GM11168 (cell line): ENCODE results near the gene TP53.

Source experiments
- in situ Hi-C: fragments of 300-500 bp; cut with MboI; formaldehyde crosslinking; loops from one replicate; pipeline ENCODE4 v1.12.0; 2022; ENCODE audit warnings: low sequenced_read_pairs; ENCODE audit not compliant: unreplicated experiment

Gene TP53

DNA sequence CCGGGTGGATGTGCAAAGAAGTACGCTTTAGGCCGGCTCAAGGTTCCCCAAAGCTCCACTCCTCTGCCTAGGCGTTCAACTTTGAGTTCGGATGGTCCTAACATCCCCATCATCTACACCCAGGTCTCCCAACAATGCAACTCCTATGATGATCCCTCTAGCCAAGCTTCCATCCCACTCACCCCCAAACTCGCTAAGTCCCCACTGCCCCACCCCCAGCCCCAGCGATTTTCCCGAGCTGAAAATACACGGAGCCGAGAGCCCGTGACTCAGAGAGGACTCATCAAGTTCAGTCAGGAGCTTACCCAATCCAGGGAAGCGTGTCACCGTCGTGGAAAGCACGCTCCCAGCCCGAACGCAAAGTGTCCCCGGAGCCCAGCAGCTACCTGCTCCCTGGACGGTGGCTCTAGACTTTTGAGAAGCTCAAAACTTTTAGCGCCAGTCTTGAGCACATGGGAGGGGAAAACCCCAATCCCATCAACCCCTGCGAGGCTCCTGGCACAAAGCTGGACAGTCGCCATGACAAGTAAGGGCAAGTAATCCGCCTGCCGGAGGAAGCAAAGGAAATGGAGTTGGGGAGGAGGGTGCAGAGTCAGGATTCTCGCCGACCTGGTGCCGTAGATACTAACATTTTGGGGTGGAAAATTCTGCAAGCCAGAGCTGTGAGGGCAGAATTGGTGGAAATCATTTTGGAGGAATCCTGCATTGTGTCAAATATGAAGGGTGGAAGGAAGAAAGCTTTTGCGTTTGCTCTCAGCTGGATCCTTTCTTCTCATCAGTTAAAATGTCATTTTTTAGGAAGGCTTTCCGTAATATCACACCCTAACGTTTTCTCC, at the start of gene TP53:
TP53 (minus strand) TSS at position 419 of the 836 bp plus-strand sequence. CDS start 10,896 bp downstream, outside the sequence.
- in situ Hi-C loops = no loop called here

DNA sequence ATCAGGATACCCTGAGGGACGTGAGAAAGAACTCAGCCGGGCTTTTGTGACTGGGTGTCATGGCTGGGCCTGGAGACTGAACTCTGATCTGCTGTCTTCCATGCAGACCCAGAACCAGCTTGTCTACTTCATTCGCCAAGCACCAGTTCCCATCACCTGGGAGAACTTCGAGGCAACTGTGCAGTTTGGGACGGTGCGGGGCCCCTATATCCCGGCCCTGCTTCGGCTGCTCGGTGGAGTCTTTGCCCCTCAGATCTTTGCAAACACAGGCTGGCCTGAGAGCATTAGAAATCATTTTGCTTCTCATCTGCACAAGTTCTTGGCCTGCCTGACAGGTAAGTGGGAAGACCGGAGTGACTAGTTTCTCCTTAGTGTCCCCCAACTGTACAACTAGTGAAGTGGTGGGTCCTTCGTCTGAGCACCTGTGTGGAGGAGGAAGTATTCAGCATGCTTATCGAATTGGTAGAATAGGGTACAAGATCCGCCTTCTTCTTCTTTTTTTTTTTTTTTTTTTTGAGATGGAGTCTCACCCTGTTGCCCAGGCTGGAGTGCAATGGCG, 45.8 kb upstream of the TP53 start:
- in situ Hi-C loops = no loop called here

DNA sequence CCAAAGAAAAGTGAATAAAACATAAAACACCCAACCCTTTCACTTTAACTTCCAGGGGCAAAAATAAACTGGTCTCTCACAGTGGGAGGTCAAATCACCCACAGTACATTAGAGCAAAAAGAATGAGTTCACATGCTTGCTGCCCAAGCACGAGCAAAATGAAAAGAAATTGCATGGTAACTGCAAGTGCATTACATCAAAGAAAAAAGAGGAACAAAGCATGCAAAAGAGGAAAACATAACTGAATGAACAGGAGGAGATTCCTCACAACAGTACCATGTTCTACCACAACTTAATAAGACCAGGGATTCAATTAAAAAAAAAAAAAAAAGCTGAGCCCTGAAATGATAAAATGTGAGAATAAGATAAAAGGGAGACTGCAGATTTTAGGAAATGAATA, 42.5 kb upstream of the TP53 start:
- in situ Hi-C loops = no loop called here

DNA sequence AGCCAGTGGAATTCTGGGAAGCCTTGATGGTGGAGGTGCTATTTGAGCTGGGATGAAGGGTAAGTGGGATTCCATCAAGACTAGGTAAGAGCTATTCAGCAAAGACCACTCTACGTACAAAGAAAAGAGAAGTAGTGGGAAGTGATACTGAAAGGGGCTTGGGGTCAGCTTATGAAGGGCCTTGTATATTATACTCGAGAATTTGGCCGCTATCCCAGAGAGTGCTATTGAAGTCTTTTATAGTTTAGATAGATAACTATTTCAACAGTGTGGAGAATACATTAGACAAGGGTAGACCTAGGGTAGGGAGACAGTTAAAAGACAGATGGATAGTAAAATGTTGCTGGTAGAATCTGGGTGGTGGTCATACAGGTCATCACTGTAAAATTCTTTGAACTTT, 40.6 kb upstream of the TP53 start:
- in situ Hi-C loops = no loop called here

DNA sequence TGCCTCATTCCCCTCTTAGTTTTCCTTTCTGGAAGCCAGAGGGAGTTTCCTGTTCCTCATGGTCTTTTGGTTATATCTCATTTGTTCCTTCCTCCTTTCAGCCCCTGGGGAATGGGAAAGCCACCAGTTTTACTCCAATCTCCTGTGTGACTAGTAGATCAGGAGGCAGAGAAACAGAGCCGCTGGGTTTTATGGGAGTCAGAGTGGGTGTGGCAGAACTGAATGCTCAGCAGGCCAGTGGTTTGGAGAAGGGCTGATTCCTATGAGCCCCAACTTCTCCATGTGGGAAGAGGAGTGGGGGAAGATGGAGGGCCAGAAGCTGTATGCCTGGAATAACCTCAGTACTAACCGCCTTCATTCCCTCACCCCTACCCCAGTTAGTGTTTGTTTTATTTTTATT, 34.3 kb upstream of the TP53 start:
- in situ Hi-C loops = no loop called here

DNA sequence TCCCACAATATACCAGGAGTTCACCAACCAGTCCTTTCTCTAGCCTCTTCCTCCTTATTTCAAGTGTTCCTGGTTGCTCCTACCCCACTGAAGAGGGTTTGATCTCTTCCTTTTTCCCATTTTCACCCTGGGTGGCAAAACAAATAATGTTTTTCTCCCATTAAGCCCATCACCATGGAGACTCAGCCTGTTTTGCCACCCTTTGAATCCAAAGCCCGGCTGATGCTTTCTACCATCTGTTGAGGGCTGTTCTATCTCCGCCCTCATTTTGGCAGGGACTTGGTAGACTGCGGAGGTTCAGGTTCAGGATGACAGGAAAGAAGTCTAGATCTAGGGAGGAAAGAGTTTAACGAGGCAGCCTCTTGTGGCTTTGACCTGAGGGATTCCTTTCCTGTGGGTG, 32.8 kb upstream of the TP53 start:
- in situ Hi-C loops = no loop called here

DNA sequence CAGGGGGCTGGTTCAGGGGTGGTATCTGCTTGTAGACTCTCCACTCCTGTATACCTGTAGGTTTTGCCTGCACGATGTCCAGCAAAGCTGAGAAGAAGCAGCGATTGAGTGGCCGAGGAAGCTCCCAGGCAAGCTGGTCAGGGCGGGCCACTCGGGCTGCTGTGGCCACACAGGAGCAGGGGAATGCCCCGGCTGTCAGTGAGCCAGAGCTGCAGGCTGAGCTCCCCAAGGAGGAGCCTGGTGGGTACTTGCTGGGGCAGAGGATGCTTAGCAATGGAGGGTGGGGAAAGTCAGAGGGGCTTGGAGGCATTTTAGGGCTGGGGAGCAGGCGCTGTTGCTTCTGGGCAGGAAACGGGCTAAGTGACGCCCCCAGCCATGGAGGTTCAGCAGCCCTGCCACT, 32.4 kb upstream of the TP53 start:
- in situ Hi-C loops = no loop called here

DNA sequence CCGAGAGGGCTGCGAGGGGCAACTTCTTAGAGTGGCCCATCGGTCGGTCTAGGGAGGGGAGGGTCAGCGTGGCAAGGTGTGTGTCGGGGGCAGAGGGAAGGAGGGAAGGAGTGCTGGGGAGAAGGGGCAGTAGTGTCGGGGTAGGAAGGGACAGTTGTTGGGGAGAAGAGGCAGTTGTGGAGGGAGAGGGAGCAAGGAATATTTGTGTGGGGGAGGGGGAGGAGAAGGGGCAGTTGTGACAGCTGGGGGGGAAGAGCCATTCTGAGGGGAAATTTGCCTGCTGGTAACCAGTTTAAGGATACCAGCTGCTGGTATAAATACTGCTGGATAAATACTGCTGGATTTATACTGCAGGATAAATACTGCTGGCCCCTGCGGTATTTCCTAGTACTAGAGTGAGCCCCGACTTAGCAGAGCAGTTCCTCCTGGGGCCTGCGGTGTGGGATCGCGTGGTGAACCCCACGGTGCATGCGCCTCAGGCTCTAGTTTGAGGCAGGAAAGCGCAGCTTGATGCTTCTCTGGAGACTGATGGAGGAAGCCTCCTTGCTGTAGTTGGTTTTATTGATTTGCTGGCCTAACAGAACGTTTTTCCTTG, 30.6 kb upstream of the TP53 start:
- in situ Hi-C loops = no loop called here

DNA sequence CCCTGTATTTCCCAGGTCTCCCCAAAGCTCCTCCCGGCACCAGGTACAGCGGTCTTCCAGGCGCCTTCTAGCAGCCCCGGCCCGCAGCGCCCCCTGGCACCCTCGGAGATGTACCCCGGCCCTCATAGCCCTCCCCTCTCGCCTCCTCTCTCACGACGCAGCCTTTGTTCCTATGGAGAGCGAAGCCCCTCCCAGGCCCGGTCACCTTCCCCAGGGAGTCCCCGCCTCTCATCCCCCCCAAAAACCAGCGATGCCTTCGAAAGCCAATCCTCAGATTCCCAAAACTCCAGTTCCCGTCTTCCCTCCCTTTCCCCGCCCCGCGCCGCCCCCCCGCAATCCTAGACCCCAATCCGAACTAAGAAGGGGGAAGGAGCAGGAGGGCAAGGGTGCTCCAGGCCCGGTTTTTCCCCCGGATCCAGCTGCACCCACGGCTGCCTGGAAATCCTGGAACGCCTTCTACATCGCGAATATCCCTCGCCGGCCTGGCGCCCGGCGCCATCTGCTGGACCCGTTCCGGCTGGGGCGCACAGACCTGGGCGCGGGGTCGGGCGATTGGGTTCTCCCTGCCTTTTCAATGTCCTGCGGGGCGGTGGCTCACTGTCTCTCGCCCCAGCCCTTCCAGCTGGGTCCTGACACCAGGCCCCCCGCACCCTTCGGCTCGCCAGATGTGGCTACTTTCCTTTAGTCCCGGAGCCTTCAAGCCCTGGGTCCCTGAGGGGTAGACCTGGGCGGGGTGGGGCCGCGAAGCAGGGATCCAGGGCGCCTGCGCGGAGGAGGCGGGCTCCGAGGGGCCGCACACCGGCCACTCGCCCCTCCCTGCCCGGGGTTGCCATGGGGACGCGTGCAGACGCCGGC, 29.8 kb upstream of the TP53 start, which contains the start of gene DNAH2:
DNAH2 (plus strand) TSS at position 844 of the 855 bp plus-strand sequence. CDS start 1,991 bp downstream, outside the sequence.
- in situ Hi-C loops = no loop called here

DNA sequence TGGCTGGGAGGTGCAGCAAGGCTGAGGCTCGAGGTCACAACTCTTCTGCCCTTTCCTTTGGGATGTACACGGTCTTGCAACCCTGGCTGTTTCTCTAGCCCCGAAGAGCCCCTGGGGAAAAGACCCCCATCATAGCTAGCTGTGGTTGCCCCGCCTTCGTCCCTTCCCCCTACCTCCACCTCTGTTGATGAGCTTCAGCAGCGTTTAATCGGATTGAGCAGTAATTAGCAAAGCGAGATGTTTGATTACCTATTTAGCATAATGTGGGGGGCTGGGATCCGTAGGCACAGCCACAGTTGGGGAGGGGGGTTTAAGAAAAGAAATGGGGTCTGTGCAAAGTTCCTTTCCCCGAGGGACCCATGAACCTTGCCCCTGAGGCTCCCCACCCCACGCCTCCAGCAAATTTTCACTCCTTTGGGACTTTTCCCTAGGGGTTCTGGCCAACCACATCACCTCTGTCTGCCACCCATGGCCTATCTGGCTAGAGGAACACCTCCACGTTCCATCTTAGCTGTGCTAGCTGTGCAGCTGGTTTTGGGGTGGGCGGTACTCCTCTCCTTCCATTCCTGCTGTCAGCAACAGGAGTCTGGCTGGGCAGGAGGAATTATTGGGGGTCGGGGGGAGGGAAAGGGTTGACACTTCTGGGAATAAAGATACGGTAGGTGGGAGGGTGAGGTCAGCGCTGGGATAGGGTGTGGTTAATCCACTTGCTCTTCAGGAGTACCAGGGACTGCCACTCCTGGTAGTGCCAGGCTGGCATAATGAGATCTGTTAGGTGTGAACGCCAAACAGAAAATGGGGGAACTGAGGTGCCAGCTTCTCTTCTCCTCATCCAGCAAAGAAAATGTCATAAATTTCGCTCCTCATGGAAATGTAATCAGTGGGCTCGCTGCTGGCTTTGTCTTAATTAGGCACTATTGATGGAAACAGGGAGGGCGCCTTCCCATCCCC, 28.9 kb upstream of the TP53 start:
- in situ Hi-C loops = no loop called here

DNA sequence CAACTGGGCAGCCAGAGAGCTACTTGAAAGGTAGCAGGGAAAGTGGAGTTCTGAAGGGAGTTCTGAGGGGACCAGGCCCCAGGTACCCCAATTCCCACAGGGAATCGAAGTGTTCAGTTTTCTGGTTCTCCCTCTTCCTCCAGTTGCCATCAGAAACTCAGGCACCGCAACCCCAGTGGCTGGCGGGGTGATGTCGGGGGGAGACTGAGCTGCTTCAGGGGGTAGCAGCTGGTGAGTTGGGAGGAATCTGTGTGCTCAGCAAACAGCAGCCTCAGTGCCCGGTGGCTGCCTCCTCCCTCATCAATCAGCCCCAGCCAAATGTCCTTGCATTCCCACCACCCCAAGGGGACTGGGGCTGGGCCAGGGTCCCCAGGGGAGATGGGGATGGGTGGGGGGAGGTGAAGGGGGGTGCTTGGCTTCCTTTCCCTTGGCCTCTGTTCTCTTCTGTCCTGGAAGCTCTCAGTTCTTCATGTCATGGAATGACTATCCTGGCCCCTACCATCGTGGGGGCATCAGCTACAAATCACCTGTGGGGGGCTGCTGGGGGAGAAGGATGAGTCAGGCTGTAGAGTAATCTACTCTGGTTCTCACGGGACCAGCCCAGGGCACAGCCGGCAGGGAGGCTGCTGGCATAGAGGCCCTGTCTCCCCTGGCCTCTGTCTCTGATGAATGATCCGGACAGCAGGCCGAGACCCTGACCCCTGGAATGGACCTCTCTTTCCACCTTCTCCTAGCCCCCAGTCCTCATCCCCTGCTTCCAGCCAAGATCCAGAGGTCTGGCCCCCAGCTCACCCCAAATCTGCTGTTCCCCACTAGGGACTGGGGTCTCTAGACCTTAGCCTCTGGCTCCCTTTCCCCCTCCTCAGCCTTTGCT, 27.7 kb upstream of the TP53 start:
- in situ Hi-C loops = no loop called here

DNA sequence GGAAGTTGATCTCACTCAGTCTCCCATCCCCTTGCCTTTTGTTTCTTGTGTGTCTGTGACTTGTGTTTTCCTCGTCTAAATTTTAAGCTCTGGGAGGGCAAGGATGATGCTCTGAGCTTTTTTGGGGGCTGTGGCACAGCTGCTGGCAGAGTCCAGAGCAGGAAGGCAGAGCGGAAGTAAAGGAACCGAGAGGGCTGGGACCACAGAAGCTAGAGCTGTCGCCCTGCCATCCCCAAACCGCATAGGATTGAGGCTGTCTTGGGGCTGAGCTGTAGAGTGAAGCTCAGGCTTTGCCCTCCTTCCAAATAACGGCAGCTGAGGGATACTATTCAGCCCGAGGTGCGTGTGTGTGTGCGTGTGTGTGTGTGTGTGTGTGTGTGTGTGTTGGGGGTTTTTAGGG, 26.5 kb upstream of the TP53 start:
- in situ Hi-C loops = no loop called here

DNA sequence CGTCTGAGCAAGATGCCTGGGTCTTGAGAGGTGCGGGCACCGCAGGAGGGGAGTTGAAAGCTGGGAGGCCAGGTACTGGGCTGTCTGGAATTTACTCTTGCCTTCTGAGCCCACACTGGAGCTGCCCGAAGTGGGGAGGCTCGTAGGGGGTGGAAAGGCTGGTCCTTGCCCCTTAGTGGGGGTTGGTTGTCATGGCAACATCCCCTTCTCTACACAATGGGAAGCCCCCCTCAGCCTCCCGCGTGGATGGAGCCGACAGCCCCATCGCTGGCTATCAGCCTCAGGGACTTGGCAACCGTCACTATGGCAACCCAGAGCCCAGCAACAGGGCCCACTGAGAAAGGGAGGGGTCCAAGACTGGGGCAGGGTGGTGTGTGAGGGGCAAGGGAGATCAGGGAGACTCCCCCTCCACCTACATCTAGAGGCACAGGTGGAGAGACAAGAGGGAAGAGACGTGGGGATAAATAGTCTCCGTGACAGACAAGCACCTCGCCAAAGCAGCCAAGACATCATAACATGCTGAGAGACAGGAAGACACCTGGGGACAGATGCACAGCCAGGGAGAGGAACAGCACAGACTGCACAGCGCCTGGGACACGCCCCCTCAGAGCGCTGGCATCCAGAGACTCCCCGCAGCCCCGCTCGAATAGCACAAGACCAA, 25.0 kb upstream of the TP53 start:
- in situ Hi-C loops = no loop called here

DNA sequence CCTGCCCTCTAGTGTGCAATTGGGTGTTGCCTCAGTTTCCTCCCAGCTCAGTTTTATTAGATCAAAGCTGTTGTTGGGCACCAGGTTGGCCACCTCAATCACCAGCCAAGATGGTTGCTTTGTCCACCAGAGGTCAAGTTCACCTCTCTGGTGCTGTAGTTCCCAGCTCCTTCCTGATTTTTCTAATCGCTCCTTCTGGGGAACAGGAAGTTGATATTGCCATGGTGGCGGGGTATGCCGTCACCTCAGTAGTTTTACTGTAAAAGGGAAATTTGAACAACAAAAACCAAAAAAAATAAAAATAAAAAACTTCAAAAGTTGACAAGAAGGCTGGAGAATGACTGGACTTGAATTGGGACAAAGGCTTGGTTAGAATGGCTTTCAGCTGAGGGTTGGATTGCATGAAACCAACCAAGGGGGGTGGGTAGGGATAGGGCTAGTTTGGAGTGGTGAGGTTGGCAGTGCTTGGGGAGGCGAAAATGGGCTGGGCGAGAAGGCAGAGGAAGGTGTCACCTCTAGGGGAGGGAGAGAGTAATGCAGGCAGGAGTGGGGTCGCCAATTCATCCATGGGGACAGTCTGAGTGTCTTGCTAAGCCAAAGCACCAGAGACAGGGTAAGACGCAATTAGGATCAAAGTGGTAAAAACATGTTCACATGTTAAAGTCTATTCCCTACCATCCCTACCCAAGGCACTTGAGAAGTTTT, 23.9 kb upstream of the TP53 start:
- in situ Hi-C loops = no loop called here

DNA sequence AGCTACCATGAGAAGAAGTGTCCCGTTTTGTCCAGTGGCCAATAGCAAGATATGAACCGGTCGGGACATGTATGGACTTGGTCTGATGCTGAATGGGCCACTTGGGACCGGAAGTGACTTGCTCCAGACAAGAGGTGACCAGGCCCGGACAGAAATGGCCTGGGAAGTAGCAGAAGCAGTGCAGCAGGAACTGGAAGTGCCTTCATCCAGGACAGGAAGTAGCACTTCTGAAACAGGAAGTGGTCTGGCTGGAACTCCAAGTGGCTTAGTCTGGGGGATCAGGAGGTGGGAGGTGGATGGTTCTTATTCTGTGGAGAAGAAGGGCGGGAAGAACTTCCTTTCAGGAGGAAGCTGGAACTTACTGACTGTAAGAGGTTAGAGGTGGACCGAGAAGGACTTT, 23.0 kb upstream of the TP53 start:
- in situ Hi-C loops = no loop called here

DNA sequence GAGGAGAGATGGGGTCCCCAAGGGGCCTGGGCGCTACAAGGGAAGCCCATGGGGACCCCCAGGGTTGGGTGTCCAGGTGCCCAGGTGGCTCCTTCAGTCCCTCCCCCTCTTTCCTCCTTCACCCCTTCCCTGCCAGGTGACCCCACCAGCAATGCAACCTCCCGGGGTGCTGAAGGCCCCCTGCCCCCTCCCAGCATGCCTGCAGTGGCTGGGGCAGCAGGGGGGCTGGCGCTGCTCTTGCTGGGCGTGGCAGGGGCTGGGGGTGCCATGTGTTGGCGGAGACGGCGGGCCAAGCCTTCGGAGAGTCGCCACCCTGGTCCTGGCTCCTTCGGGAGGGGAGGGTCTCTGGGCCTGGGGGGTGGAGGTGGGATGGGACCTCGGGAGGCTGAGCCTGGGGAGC, 21.7 kb upstream of the TP53 start:
- in situ Hi-C loops = no loop called here
